Neutrophil (primary cell): Measurements from ENCODE around the gene IFIT1.
"Not testable (repeated sequence)": the region's sequence is repeated elsewhere in the genome, so short reads cannot be mapped to it uniquely, and the experiment has no call there.

Experiments used
- H3K27ac ChIP-seq: fragments of 200-600 bp; sonication (generic); 2 replicates; pipeline ENCODE4 v1.5.1; 2016; ENCODE audit warnings: mild to moderate bottlenecking, moderate library complexity
- H3K27me3 ChIP-seq: fragments of 200-600 bp; sonication (generic); 2 replicates; pipeline ENCODE4 v1.6.0; 2016; ENCODE audit warnings: mild to moderate bottlenecking
- H3K36me3 ChIP-seq: fragments of 200-600 bp; sonication (generic); 2 replicates; pipeline ENCODE4 v1.5.1; 2017
- H3K4me1 ChIP-seq, 2 experiments: fragments of 200-600 bp in 1 of 2; sonication (generic) in 1 of 2; 1 replicate in 1 of 2; 2 replicates in 1 of 2; pipeline versions ENCODE4 v1.5.1 to v1.6.1; 2013 to 2016; ENCODE audit warnings: low read depth in 1 of 2, low read length in 1 of 2, mild to moderate bottlenecking in 1 of 2, moderate library complexity in 1 of 2; ENCODE audit not compliant: control insufficient read depth in 1 of 2, insufficient read depth in 1 of 2
- H3K4me3 ChIP-seq, 2 experiments: fragments of 200-600 bp in 1 of 2; sonication (generic) in 1 of 2; 1 replicate in 1 of 2; 2 replicates in 1 of 2; pipeline ENCODE4 v1.5.1; 2013 to 2016; ENCODE audit warnings: low read depth in 1 of 2, low read length in 1 of 2, mild to moderate bottlenecking in 1 of 2, moderate library complexity in 1 of 2
- H3K9me3 ChIP-seq: fragments of 200-600 bp; sonication (generic); 2 replicates; pipeline ENCODE4 v1.5.1; 2016
- TF ChIP-seq, protein P1 (sequence below): fragments of 200-600 bp; sonication (generic); IDR thresholded peaks from 2 replicates; pipeline ENCODE4 v1.5.1; 2016; ENCODE audit warnings: antibody characterized with exemption

Gene IFIT1

DNA sequence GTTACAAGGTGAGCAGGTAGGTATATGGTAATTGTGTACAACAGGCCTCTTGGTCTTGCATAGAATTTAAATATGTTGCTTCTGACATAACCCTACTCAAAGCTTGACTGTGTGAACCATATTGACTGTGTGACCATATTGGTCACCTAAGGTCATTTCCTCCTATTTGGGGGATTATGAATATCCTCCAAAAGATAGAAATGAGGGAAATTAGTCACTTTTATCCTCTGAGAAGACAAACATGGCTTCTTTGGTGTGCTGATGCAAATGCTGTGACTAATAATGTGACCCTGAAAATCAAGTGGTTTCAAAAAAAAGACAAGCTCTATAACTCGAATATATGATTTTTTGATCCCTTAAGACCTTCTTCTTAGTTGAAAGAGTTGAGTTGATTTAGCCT, 49.9 kb downstream of the IFIT1 start:
- TF ChIP-seq, protein P1, sequence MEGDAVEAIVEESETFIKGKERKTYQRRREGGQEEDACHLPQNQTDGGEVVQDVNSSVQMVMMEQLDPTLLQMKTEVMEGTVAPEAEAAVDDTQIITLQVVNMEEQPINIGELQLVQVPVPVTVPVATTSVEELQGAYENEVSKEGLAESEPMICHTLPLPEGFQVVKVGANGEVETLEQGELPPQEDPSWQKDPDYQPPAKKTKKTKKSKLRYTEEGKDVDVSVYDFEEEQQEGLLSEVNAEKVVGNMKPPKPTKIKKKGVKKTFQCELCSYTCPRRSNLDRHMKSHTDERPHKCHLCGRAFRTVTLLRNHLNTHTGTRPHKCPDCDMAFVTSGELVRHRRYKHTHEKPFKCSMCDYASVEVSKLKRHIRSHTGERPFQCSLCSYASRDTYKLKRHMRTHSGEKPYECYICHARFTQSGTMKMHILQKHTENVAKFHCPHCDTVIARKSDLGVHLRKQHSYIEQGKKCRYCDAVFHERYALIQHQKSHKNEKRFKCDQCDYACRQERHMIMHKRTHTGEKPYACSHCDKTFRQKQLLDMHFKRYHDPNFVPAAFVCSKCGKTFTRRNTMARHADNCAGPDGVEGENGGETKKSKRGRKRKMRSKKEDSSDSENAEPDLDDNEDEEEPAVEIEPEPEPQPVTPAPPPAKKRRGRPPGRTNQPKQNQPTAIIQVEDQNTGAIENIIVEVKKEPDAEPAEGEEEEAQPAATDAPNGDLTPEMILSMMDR: no peak
- no peaks in the 10 kb centered on the region for H3K4me1 ChIP-seq
- H3K27ac ChIP-seq: no peak overlapping the region
- H3K27me3 ChIP-seq: peaks cover 15% of the 10 kb centered on the region
- H3K36me3 ChIP-seq: no peaks in the 10 kb centered on the region
- no peaks in the 10 kb centered on the region for H3K9me3 ChIP-seq
- H3K4me3 ChIP-seq: no peak overlapping the region

DNA sequence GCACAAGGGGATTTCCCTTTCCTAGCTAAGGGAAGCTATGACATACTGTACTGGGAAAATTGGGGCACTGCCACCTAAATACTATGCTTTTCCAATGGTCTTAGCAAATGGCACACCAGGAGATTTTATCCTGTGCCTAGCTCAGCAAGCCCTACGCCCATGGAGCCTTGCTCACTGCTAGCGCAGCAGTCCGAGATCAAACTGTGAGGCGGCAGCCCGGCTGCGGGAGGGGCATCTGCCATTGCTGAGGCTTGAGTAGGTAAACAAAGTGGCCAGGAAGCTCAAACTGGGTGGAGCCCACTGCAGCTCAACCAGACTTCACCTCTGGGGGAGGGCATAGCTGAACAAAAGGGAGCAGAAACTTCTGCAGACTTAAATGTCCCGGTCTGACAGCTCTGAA, 52.4 kb downstream of the IFIT1 start:
- H3K36me3 ChIP-seq, H3K9me3 ChIP-seq, H3K27ac ChIP-seq, H3K4me1 ChIP-seq, H3K27me3 ChIP-seq, H3K4me3 ChIP-seq: not testable (repeated sequence)

DNA sequence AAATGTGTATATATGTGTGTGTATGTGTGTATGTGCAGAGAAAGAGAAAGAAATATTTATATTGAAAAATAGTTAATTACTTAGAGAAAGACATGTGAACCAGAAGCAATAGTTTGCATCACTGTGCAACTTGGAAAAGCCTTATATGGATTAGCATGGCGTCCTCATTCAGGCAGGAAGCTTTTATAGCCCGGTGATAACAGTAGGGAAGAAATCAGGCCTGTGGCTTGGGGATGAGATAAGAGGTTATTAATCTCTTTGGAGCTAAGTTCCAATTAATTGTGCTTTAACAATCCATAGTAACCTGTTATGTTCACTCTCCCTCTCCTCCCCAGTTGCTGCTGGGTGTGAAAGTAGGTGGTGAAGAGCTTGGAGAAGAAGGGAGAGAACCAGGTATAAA, 58.5 kb downstream of the IFIT1 start:
- TF ChIP-seq, protein P1: no peak
- no peaks in the 10 kb centered on the region for H3K9me3 ChIP-seq
- H3K4me3 ChIP-seq: no peak overlapping the region
- no peaks in the 10 kb centered on the region for H3K27me3 ChIP-seq
- H3K27ac ChIP-seq: no peak overlapping the region
- no peaks in the 10 kb centered on the region for H3K4me1 ChIP-seq
- no peaks in the 10 kb centered on the region for H3K36me3 ChIP-seq

DNA sequence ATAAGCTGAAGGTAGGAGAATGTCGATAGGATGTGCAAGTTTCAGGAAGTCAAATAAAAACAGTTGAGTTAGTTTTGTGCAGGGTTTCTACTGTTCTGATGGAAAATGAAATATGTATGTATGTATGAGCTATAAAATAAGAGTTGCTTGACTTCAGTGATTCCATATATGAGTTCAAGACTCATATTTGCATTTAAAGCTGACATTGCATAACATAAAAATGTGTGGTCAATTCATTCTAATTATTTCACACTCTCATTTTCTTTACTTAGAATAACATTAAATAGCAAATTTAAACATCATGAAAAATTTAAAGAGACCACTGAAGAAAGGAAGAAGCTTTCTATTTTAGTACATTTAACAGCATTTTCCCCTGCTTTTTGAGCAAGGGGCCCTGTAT, 59.8 kb downstream of the IFIT1 start:
- no peaks in the 10 kb centered on the region for H3K9me3 ChIP-seq
- H3K27me3 ChIP-seq: peaks cover under 1% of the 10 kb centered on the region
- no peak overlapping the region for H3K4me3 ChIP-seq
- H3K4me1 ChIP-seq: no peaks in the 10 kb centered on the region
- TF ChIP-seq, protein P1: no peak
- no peak overlapping the region for H3K27ac ChIP-seq
- no peaks in the 10 kb centered on the region for H3K36me3 ChIP-seq

DNA sequence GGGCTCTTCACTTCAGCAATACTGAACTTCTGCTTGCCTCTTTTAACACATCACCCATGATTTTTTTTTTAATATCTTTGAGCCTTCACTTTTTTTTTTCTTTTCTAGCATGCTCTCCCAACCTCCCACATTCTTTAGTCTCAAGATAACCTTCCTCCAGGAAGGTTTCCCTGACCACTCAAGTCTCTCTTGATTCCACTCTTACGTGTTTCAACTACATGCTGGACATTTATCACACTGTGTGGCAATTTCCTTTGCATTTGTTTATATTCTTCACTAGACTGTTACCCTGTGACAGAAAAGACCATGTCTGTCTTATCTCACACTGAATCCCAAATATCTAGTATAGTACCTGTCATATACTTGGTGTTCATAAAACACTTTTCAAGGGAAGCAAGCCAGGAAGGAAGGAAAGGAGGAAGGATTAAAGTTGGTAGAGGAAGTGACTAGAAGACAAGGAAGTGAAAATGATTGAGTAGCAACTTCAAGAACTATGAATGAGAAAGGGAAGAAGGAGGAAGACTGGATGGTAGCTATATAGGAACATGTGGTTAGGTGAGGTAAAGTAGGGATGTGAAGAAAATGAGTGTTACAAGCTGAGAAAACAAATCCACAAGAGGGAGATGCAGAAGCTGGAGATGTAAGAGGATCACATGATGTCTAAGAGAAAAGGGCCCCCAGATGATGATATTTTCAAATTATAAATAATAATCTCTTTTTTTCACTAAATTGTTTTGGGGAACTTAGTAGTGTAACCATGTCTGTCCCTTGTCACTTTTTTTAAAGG, 62.3 kb downstream of the IFIT1 start:
- no peaks in the 10 kb centered on the region for H3K9me3 ChIP-seq
- H3K27me3 ChIP-seq: peaks cover 9% of the 10 kb centered on the region
- TF ChIP-seq, protein P1: no peak
- H3K4me3 ChIP-seq: no peak overlapping the region
- no peak overlapping the region for H3K27ac ChIP-seq
- H3K4me1 ChIP-seq: no peaks in the 10 kb centered on the region
- H3K36me3 ChIP-seq: no peaks in the 10 kb centered on the region
